Activated T-cell treated with anti-CD3 and anti-CD28 coated beads for 4 hours (primary cell): ENCODE data around the gene STK33.

Experiments
- DNase-seq: peaks from one replicate; pipeline ENCODE4 v3.0.0-alpha.2; 2020

Gene STK33

DNA sequence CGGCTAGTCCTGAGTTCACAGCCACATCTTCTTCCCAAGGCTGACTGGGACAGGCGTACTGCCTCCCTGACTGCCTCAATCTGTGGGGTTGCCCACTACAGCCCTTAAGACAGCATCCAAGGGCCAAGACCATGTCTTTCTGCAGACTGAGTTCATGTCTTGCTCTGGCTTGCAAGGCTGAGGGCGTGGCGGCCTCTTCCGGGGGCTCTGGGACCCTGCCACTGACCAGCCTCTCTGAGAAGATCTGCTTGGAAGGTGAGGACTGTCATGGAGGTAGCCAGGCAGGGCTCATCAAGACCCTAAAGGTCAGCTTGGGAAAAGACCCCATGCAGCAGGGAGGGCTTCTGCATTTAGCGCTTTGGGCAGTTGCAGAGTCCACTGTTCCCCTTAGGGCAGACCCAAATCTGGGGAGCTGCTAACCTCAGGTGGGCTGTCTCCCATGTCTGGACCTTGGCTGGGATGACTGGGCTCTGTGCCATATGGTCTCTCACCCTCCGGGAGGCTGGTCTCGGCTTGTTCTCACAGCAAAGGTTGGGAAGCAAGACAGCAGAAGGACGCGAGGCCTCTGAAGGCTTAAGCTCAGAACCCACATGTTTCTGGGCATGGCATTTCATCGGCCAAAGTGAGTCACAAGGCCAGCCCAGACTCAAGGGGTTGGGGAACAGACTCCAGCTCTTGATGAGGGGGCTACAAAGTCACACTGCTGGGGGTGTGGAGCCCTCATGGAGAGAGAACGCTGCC lies 221.2 kb downstream of the STK33 start:
- DNase-seq, result no peak

DNA sequence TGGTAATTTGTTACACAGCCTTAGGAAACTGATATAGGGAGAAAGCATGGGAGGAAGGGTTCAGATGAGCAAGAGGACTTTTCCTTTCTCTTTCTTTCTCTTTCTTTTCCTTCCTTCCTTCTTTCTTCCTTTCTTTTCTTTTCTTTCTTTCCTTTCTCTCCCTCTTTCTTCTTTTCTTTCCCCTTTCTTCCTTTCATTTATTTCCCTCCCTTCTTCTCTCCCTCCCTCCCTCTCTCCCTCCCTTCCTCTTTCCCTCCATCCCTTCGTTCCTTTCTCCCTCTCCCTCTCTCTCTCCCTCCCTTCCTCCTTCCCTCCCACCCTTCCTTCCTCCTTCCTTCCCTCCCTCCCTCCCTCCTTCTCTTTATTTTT lies 222.5 kb downstream of the STK33 start:
- DNase-seq, result no peak

DNA sequence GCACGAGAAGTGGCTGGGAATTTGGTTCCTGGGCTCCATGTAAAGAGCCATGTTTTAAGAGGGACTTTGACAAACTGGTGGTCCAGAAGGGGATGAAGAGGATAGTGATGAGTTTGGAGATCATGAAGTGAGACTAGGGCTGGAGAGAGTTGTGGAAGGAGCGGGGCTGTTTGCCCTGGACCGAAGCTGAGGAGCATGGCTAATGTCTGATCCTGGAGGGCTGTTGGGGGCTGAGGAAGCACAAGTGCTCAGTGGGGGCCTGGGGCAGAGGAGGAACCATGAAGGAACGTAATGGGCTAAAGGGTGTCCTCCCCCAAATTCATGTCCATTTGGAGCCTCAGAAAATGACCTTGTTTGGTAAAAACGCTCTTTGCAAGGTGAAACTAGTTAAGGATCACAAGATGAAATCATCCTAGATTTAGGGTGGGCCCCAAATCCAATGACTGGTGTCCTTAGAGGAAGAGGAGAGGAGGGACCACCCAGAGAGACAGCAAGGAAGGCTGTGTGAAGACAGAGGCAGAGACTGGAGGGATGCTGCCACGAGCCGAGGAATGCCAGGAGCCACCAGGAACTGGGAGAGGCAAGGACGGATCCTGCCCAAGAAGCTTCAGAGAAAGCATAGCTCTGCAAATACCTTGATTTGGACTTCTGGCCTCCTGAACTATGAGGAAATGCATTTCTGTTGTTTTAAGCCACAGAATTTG lies 223.1 kb downstream of the STK33 start:
- DNase-seq, result no peak

DNA sequence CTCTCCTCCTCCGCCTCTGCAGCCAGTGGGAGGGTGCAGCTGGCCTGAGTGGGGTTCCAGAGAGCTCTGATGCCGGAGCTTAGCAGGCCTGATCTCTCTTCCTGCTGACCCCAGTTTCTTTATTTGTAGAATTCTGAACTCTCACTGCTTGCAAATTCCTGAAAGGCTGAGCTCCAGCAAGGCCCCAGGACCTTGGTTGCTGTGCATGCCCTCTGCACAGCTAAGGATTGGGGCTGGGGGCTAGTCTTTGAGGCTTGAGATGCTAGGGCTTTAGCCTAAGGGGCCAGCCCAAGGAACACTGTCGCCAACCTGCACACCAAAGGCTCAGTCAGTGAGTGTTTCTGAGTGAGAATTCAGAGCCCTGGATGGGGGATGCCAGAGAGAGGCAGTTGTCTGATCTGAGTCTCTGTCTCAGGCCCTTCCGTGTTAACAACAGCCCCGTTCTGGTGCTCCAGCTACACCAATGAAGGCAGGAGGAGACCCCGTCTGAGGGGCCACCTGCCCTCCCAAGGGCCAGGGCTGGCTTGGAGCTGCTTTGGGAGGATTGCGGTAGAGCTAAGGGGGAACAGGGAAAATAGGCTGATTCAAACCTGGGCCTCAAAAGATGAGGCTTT lies 224.3 kb downstream of the STK33 start:
- DNase-seq, result no peak

DNA sequence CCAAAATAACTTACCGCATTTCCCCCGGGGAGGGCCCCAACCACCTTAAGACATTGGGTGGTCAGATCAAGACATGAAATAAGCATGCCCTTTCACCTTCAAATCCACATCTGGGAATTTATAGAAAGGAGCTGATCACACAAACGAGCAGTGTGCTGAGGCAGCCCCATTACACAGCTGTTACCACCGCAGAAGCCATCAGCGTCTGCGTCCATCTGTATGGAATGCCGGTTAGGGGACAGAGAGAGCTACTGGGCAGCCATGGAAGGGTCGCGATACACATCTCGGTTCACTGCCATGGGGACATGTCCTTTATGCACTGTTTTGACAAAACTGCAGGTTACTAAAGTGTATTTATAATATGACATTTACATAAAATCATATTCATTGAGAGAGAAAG lies 225.3 kb downstream of the STK33 start:
- DNase-seq, result no peak

DNA sequence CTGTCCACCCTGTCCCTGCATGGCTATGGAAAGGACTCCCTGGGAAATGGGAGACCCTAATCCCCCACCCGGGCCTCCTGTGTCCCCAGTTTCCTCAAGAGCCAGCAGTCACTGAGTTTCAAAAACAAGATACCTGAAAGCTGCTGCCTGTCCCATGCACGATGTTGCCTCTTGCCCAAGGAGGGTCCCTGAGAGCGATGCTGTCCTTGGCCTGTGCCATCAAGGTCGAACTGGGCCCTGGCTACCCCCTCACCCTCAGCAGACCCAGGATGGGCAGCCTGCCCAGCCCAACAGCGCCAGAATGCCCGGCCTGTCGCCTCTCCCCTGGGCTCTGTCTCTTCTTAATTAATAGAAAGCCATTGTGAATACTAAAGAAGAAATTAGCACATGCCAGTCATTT lies 225.8 kb downstream of the STK33 start:
- DNase-seq, result no peak

DNA sequence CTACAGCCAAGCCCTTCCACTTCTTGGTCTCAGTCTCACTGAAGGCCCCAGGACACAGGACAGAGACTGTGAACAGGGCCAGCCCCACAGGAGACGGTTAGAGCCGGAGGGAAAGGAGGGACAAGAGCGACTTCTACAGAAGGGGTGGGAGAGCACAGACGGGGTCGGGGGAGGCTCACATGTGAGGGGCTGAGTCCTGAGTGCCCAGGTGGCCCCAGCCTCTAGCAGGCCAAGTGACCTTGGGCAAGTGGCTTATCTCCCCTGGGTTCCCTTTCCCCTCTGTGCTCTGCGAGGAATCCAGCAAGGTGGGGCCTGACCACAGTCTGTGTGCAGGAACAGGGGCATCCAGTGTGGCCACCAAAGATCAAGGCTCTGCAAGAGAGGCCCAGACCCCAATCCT lies 227.7 kb downstream of the STK33 start:
- DNase-seq, result no peak

DNA sequence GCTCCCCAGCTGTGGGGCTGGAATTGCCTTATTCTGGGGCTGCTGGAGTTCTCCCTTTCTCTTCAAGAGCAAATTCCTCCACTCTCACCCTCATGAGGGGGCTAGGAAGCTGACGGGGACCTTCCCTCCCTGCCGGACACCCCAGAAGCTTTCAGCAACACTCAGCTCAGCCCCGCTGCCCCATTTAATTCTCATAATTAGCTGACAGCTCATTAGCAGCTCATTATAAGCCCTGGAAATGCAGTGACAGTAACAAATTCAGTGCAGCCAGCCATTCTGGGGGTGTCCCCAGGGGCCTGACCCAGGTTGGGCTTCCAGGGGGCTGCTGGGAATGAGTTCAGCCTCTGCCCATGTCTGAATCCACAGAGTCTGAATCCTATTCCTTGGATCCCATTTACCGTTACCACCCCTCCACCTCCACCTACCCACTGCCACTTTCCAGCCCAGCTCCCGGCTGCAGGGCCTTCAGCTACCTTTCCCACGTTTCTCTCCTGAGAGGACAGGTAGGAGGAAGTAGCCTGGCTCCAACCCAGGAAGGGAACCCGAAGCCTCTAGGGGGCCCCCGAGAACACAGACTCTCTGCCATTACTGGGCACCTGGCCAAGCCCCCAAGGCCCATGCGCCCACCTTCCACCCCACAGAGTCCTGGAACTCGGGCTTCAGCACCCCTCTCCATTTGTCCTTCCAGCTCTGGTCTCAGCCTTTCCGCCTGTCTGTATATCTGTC lies 228.6 kb downstream of the STK33 start:
- DNase-seq, result no peak

DNA sequence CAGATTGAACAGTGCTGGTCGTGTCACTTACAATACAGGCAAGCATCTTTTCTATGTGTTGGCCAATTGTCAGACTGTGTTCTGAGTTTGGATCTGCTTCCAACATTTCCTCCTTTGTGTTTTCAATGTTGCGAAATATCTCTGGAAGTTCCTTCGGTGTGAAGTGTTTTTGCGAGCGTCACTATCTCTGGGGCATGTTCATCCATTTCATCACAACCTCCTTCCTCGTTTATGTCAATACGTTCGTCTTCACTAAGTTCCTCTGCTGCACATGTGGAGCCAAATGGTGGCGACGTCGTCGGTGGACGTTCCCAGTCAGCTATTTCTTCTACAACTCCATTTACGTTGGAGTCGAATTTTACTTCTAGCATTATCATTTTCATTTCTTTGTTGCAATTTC lies 230.1 kb downstream of the STK33 start:
- DNase-seq, result no peak

DNA sequence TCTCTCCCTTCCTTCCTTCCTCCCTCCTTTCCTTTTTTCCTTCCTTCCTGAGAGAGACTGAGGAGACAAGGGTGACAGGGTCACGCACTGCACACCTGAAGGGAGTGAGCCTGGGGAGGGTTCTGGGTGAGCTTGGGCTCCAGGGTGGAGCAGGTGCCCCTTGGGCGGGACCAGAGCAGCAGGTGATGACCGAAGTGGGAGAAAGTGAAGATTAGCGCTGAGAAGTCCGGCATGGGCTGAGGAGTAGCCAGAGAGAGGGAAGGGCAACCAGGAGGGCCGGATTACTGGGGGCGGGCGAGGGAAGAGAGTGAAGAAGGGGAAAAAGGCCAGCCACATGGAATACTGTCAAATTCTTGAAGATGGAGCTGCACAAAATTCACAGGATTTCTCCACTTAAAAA lies 231.1 kb downstream of the STK33 start:
- no peak for DNase-seq

DNA sequence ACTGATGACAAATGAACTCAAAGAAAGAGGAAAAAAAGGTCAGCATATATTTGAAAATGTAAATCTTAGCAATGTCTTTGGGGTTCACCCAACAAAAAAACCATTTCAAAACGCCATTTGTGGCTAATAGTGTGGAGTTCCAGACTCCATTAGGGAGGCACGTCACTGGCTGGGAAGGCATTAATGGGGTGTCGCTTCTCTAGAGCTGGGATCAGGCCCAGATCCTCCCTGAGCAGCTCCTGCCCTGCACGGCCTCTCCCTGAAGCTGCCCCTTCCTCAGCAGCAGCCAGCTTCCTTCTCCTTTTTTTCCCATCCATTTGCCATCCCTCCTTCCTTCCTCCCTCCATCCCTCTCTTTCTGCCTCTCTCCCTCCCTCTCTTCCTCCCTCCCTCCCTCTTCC lies 231.5 kb downstream of the STK33 start:
- no peak for DNase-seq

DNA sequence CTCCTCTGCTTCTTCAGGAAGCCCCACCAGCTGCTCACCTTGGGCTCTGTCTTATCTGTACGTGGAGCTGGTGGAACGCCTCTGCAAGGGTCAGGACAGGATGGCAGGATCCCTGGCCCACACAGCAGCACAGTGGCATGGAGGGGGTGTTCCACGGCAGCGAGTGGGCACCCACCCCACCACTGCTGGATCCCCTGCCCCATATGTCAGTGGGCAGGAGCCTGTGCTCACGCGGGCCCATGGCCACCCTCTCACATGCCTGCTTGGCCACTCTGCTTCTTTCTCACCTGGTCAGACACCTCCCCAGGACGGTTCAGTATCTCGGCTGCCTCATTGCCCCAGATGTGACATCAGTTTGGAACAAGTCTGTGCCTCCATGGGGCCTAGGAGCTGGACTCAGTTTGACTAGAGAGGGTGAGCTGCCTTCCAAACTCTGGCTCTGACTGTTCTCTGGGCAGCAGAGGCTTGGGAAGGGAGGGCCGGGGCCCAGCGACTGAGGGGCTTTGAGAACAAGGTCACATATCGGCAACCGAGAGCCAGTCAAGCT lies 232.3 kb downstream of the STK33 start:
- DNase-seq, result no peak

DNA sequence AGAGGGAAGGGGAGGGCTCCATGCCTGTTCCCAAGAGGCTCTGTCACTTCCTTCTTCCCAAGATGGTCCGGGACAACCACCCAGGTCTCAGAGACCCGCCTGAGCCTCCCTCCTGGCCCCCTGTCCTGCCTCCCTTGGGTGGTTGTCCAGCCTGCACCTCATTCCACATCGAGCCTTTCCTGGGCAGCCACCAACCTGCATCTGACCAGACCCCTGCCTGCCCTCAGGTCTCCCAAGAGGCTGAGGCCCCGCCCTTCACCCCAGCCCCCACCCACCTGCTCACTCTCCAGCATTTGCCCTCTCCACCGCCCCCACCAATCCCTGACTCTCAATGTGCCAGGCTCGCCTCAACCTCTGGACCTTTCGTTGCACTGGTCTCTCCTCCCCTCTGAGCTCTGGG lies 232.8 kb downstream of the STK33 start:
- DNase-seq, result no peak

DNA sequence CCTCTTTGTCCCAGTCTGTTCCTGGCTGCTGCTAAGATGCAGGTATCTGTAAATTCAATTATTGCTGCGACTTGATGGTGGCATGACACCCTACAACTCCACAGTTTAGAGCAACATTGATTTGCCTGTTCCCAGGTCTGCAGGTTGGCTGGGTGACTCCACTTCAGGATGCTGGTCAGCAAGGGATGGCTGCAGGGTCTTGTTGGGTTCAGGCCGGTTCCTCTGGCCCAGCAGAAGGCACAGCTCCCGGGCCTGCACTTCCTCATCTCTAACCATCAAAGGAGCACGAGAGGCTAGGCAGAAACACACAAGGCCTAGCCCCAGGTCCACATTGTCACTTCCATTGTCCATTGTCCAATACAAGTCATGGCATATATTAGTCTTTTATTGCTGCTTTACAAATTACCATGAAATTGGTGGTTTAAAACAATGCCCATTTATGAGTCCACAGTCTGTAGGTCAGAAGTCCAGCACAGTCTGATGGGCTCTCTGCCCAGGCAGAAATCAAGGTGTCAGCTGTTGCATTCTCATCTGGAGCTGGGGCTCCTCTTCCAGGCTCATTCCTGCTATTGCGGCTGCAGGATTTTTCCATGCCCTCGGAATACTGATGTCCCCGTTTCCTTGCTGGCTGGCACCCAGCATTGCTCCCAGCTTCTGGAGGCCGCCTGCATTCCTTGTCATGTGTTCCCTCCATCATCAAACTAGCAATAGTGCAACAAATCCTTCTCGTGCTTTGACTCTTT lies 233.8 kb downstream of the STK33 start:
- no peak for DNase-seq

DNA sequence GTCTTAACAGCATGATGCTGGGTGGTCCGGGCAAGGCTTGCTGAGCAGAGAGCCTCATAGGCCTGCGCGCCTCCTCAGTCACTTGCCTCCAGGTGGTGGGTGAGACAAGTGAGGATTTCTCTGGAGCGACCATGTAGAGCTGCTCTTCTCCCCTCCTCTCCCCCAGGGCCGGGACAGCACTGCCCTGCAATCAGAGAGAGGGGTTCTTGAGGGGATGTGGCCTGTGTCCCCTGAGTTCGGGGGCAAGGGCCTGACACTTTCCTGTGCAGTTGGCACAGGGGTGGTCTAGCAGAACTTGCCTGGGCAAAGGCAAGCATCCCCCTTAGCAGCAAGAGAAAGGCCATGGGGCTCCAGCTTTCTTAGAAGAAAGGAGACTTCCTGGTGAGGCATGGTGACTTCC lies 234.5 kb downstream of the STK33 start:
- no peak for DNase-seq

DNA sequence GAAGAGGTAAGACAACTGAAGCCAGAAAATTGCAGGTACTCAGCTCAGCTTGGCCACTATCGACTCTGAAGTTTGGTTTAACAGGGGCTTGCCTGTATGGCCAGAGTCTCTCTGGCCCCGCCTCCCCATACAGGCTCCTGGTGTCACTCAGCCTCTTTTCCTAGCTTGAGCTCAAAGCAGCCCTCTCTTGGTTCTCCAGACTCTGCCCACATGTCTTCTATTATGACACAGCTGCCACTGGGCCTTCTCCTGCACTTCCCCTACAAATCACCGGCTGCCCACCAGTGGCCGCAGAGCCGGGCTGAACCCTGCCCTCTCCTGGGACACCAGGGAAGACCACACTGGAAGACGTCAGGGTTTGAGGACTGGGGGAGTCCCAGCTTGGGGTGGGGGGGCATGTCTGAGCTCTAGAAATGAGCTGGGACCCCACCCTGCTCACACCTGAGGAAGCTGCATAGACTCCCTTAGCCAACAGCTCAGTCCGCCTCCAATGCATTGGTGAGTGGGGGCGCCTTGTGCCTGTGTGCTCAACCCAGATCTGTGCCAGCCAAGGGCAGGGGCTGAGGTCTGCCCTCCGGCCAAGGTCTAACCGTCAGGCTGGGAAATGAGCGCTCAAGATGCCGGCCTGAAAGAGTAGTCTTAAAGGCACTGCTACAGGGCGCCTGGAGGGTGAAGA lies 236.0 kb downstream of the STK33 start:
- no peak for DNase-seq

DNA sequence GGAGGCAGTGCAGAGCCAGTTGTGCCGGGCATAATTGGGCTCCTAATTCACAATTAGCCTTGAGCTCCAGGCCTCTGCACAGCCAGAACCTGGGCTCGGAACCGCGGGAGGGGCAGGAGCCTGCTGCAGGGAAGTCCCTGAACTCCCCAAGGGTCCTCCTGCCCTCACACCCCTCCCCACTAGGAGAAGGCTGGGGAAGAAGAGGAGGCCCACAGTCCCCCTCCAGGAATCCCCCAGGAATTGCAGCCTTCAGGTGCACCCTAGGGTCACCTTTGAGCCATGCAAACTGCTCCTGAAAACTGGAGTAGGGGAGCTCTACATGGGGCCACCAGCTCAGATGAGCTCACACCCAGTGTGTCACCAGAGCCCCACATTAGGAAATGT lies 236.5 kb downstream of the STK33 start:
- DNase-seq, result no peak

DNA sequence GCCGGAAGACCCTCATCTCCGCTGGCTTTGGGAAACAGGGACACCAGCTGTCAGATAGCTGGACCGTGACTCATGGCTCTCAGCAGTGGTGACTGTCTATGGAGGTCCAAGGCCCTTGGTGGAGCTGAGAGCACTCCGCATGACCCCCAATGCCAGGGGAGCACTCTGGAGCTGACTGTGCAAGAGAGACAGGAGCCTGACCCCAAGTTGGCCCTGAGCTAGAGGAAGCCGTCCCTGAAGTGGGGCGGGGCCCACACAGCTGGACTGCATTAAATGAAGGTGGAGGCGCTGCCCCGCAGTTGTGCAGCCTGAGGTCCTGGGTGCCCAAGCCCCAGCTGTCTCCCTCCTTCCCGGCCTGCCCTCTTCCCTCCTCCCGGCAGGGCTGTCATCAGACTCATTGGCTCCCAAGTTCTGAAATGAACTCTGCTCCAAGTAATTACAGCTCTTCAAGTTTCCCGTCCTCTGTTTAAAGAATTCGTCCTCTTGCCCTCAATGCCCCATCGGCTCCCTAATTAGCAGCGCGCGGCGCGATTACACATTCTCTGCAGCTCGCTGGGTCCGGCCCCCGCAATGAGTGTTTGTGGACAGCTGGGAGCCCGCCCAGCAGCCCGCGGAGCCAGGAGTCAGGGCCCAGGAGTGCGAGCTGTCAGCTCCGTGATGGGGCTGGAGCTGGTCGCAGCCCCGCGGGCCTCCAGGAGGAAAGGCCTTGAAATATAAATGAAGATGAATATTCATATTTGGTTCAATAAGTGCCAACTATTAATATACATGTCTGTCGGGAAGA lies 237.1 kb downstream of the STK33 start:
- DNase-seq, result no peak

DNA sequence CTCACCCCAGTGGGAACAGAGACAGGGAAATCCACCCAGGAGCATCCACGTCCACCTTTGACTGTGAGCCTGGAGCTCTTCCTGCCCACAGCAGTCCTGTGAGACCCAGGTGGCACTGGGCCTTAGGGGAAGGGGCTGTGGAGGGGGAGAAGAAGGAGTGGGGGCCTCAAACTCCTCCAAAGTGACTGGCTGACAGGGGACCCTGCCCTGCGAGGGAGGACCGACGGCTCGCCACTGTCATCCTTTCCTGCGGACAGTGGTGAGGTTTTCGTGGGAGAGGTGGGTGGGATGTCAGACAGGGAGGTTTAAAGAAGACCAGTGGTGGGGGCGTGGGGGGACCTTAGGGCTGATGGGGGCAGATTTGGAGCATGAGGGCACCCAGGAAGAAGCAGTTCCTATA lies 237.8 kb downstream of the STK33 start:
- no peak for DNase-seq

DNA sequence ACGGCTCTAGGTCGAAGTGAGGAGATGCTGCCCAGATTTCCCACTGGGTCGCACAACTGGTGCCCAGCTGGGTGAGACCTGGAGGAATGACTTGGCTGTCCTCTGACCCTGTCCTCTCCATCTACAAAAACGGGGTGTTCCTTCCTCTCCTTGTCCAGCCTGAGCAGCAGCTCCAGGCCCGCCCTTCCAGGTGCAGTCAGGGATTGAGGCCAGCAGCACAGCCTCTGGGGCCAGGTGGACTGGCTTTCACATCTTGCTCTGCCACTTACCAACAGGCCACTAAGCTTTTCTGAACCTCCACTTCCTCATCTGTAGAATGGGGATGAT lies 238.6 kb downstream of the STK33 start:
- DNase-seq, result no peak

DNA sequence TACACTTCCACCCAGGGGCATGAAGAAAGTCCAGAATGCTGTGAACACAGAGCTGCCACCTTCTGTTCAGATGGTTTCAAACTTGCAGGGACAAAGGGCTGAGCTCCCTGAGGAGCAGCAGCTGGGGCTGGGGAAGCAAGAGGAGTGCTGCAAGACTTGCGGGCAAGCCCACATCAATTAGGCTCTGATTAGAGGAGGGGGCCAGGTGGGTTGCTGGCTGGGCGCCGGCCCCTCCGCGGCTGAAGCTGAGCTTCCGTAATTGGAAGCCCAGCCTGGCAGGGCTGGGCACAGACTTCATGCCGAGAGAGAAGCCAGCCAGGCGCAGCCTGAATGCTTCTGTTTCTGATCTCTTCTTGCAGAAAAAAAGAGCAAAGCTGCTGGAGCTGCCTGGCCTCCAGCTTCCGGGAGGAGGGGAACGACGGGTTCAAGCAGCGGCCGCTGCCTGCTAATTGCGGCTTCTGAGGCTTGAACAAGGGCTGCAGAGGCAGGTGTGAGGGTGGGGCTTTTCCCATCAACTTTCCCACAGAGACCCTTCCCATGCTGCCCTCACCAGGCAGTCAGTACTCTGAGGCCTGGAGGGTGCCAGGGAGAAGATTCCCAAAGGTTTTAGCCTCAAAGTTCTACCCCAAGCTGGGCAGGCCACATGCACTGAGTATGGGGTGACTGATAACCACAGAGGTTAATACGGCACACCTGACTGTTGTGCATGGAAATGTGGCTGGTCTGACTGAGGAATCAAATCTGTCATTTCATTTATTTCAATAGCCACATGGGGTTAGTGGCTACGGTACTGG lies 239.2 kb downstream of the STK33 start:
- no peak for DNase-seq
